SK-N-SH treated with all-trans-retinoic acid at 6 μM for 48 hours (cell line): ENCODE results near the gene TGFBR3.

Experiments
- ARNTL ChIP-seq: fragments of 450-650 bp; formaldehyde crosslinking; IDR thresholded peaks from 2 replicates; pipeline ENCODE4 v1.5.0; 2020; ENCODE audit warnings: low read depth, mild to moderate bottlenecking, moderate library complexity, borderline replicate concordance
- CSDC2 ChIP-seq: fragments of 250-450 bp; sonication (Bioruptor Pico); IDR thresholded peaks from 2 replicates; pipeline ENCODE4 v1.5.0; 2020; ENCODE audit warnings: mild to moderate bottlenecking, moderate library complexity
- CSRNP3 ChIP-seq: fragments of 250-450 bp; sonication (Bioruptor Pico); IDR thresholded peaks from 2 replicates; pipeline ENCODE4 v1.5.1; 2021; ENCODE audit warnings: mild to moderate bottlenecking, moderate library complexity
- ESRRG ChIP-seq: fragments of 250-450 bp; sonication (Bioruptor Pico); IDR thresholded peaks from 2 replicates; pipeline ENCODE4 v1.6.1; 2021; ENCODE audit warnings: mild to moderate bottlenecking
- GLIS3 ChIP-seq: fragments of 250-450 bp; sonication (Bioruptor Pico); IDR thresholded peaks from 2 replicates; pipeline ENCODE4 v1.5.0; 2020; ENCODE audit warnings: mild to moderate bottlenecking, moderate library complexity
- ISL1 ChIP-seq: fragments of 250-450 bp; sonication (Bioruptor Pico); IDR thresholded peaks from 2 replicates; pipeline ENCODE4 v2.1.2; 2022; ENCODE audit warnings: mild to moderate bottlenecking, moderate library complexity
- OSR1 ChIP-seq: fragments of 250-450 bp; sonication (Bioruptor Pico); IDR thresholded peaks from 2 replicates; pipeline ENCODE4 v1.8.0; 2022; ENCODE audit warnings: moderate library complexity, mild to moderate bottlenecking, inconsistent platforms
- SNAI2 ChIP-seq: fragments of 250-450 bp; sonication (Bioruptor Pico); IDR thresholded peaks from 2 replicates; pipeline ENCODE4 v1.5.0; 2020; ENCODE audit warnings: mild to moderate bottlenecking, moderate library complexity
- TOX ChIP-seq: fragments of 250-450 bp; sonication (Bioruptor Pico); IDR thresholded peaks from 2 replicates; pipeline ENCODE4 v1.8.0; 2021; ENCODE audit warnings: mild to moderate bottlenecking, moderate library complexity, borderline replicate concordance
- ZC3H10 ChIP-seq: fragments of 250-450 bp; sonication (Bioruptor Pico); IDR thresholded peaks from 2 replicates; pipeline ENCODE4 v1.5.1; 2021; ENCODE audit warnings: mild to moderate bottlenecking, moderate library complexity
- ZFP30 ChIP-seq: fragments of 450-650 bp; formaldehyde crosslinking; IDR thresholded peaks from 2 replicates; pipeline ENCODE4 v1.5.0; 2022; ENCODE audit warnings: mild to moderate bottlenecking, moderate library complexity
- ZNF565 ChIP-seq: fragments of 450-650 bp; formaldehyde crosslinking; conservative IDR thresholded peaks from 2 replicates; pipeline ENCODE4 v1.5.0; 2020; ENCODE audit warnings: low read depth, mild to moderate bottlenecking, moderate library complexity
- TF ChIP-seq, protein P1 (sequence below): fragments of 250-450 bp; sonication (Bioruptor Pico); IDR thresholded peaks from 2 replicates; pipeline ENCODE4 v1.5.1; 2020; ENCODE audit warnings: low read depth, mild to moderate bottlenecking, moderate library complexity
- TF ChIP-seq, protein P2 (sequence below): fragments of 250-450 bp; sonication (Bioruptor Pico); IDR thresholded peaks from 2 replicates; pipeline ENCODE4 v1.8.0; 2020; ENCODE audit warnings: mild to moderate bottlenecking, moderate library complexity, borderline replicate concordance

- TF ChIP-seq ISL1 (CRISPR knock-in tag), result no peak
- TF ChIP-seq CSDC2 (CRISPR knock-in tag), result no peak
- no peak for TF ChIP-seq ZFP30
- no peak for TF ChIP-seq CSRNP3 (CRISPR knock-in tag)
- TF ChIP-seq, protein P1, sequence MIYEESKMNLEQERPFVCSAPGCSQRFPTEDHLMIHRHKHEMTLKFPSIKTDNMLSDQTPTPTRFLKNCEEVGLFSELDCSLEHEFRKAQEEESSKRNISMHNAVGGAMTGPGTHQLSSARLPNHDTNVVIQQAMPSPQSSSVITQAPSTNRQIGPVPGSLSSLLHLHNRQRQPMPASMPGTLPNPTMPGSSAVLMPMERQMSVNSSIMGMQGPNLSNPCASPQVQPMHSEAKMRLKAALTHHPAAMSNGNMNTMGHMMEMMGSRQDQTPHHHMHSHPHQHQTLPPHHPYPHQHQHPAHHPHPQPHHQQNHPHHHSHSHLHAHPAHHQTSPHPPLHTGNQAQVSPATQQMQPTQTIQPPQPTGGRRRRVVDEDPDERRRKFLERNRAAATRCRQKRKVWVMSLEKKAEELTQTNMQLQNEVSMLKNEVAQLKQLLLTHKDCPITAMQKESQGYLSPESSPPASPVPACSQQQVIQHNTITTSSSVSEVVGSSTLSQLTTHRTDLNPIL, result no peak
- TF ChIP-seq ARNTL (CRISPR knock-in tag), result no peak
- no peak for TF ChIP-seq ZNF565
- TF ChIP-seq ESRRG (CRISPR knock-in tag), result no peak
- TF ChIP-seq, protein P2, sequence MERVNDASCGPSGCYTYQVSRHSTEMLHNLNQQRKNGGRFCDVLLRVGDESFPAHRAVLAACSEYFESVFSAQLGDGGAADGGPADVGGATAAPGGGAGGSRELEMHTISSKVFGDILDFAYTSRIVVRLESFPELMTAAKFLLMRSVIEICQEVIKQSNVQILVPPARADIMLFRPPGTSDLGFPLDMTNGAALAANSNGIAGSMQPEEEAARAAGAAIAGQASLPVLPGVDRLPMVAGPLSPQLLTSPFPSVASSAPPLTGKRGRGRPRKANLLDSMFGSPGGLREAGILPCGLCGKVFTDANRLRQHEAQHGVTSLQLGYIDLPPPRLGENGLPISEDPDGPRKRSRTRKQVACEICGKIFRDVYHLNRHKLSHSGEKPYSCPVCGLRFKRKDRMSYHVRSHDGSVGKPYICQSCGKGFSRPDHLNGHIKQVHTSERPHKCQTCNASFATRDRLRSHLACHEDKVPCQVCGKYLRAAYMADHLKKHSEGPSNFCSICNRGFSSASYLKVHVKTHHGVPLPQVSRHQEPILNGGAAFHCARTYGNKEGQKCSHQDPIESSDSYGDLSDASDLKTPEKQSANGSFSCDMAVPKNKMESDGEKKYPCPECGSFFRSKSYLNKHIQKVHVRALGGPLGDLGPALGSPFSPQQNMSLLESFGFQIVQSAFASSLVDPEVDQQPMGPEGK (CRISPR knock-in tag), result no peak
- no peak for TF ChIP-seq SNAI2
- no peak for TF ChIP-seq TOX (CRISPR knock-in tag)
- TF ChIP-seq ZC3H10 (CRISPR knock-in tag), result no peak
- TF ChIP-seq GLIS3, result no peak
- no peak for TF ChIP-seq OSR1 (CRISPR knock-in tag)
Observed at GRCh38 chr1:91693557-91693956, 192.4 kb downstream of the TGFBR3 start.
